Daoy (cell line): ENCODE measurements around the gene RTN4. TPM values are rescaled to one million over a fixed set of nuclear protein-coding genes. Genes with fewer than 3 reads are reported as not detected.
"Not testable (repeated sequence)": the region's sequence is repeated elsewhere in the genome, so short reads cannot be mapped to it uniquely, and the experiment has no call there.

Source experiments
- DNase-seq: peaks from one replicate; pipeline ENCODE4 v3.0.0-alpha.2; 2015; ENCODE audit warnings: low read depth
- total RNA-seq: library from RNA; depleted of rRNA; stranded (reverse); fragments of >200 nt; shearing (Covaris generic); gene quantifications from 2 replicates; pipeline ENCODE4 v1.2.3, GENCODE V29; 2014; rRNA removed

Gene RTN4
- total RNA-seq, result 137 TPM in 2 replicates

GRCh38 chr2:55050100-55050994 is at the start of gene RTN4:
Gene RTN4, minus strand, starts transcription at chr2:55050451. Its CDS starts 151 bp downstream, at chr2:55050300.
- peak; percentile 100 for DNase-seq

GRCh38 chr2:55099493-55099877 is 49.2 kb upstream of the RTN4 start:
- DNase-seq, result no peak

GRCh38 chr2:55097461-55098410 is 47.5 kb upstream of the RTN4 start:
- no peak for DNase-seq

GRCh38 chr2:55097082-55097460 is 46.8 kb upstream of the RTN4 start:
- no peak for DNase-seq

- DNase-seq, result no peak
Measured at GRCh38 chr2:55096586-55096985, 46.3 kb upstream of the RTN4 start.

GRCh38 chr2:55093381-55093780 is 43.1 kb upstream of the RTN4 start:
- DNase-seq, result peak; percentile 82

- no peak for DNase-seq
Measured at GRCh38 chr2:55092439-55092838, 42.2 kb upstream of the RTN4 start.

GRCh38 chr2:55091681-55092080 is 41.4 kb upstream of the RTN4 start:
- not testable (repeated sequence) for DNase-seq

- DNase-seq, result no peak
Measured at GRCh38 chr2:55090702-55091101, 40.5 kb upstream of the RTN4 start.

GRCh38 chr2:55089726-55090125 is 39.5 kb upstream of the RTN4 start:
- no peak for DNase-seq

- DNase-seq, result no peak
Measured at GRCh38 chr2:55088400-55088799, 38.1 kb upstream of the RTN4 start.

- no peak for DNase-seq
Measured at GRCh38 chr2:55087936-55088335, 37.7 kb upstream of the RTN4 start.

GRCh38 chr2:55087501-55087900 is 37.2 kb upstream of the RTN4 start:
- DNase-seq, result no peak

- no peak for DNase-seq
Measured at GRCh38 chr2:55085113-55086040, 35.1 kb upstream of the RTN4 start.

- no peak for DNase-seq
Measured at GRCh38 chr2:55084641-55085040, 34.4 kb upstream of the RTN4 start.

GRCh38 chr2:55080204-55080738 is 30.0 kb upstream of the RTN4 start:
- DNase-seq, result no peak

GRCh38 chr2:55078956-55079355 is 28.7 kb upstream of the RTN4 start:
- no peak for DNase-seq

- DNase-seq, result no peak
Measured at GRCh38 chr2:55076721-55077120, 26.5 kb upstream of the RTN4 start.

GRCh38 chr2:55076019-55076418 is 25.8 kb upstream of the RTN4 start:
- DNase-seq, result not testable (repeated sequence)

- no peak for DNase-seq
Measured at GRCh38 chr2:55073000-55073983, 23.0 kb upstream of the RTN4 start.
